ENCODE measurements around the gene BRD3OS.

BRD3OS gene

DNA sequence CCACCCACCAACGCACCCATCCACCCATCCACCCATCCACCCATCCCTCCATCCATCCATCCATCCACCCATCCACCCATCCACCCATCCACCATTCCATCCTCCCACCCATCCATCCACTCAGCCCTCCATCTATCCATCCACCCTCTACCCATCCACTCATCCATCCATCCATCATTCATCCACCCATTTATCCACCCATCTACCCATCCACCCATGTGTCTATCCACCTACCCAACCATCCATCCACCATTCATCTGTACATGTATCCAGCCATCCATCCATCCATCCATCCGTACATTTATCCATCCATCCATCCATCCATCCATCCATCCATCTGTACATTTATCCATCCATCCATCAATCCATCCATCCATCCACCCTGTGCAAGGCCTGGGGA, 22.0 kb upstream of the BRD3OS start:
- H3K27ac ChIP-seq, result no peak overlapping the region
- TF ChIP-seq ZFX (IDR thresholded peaks at IDR 0.05), result no peak
- TF ChIP-seq, protein P1, sequence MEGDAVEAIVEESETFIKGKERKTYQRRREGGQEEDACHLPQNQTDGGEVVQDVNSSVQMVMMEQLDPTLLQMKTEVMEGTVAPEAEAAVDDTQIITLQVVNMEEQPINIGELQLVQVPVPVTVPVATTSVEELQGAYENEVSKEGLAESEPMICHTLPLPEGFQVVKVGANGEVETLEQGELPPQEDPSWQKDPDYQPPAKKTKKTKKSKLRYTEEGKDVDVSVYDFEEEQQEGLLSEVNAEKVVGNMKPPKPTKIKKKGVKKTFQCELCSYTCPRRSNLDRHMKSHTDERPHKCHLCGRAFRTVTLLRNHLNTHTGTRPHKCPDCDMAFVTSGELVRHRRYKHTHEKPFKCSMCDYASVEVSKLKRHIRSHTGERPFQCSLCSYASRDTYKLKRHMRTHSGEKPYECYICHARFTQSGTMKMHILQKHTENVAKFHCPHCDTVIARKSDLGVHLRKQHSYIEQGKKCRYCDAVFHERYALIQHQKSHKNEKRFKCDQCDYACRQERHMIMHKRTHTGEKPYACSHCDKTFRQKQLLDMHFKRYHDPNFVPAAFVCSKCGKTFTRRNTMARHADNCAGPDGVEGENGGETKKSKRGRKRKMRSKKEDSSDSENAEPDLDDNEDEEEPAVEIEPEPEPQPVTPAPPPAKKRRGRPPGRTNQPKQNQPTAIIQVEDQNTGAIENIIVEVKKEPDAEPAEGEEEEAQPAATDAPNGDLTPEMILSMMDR (conservative IDR thresholded peaks at IDR 0.05), result no peak

GRCh38 chr9:134004131-134004873, 21.0 kb upstream of the BRD3OS start:
- TF ChIP-seq ZFX (IDR thresholded peaks at IDR 0.05), result no peak
- TF ChIP-seq, protein P1 (conservative IDR thresholded peaks at IDR 0.05), result no peak
- no peak overlapping the region for H3K27ac ChIP-seq

GRCh38 chr9:134004881-134005280, 20.4 kb upstream of the BRD3OS start:
- no peak overlapping the region for H3K27ac ChIP-seq
- TF ChIP-seq, protein P1 (conservative IDR thresholded peaks at IDR 0.05), result no peak
- no peak for TF ChIP-seq ZFX (IDR thresholded peaks at IDR 0.05)

DNA sequence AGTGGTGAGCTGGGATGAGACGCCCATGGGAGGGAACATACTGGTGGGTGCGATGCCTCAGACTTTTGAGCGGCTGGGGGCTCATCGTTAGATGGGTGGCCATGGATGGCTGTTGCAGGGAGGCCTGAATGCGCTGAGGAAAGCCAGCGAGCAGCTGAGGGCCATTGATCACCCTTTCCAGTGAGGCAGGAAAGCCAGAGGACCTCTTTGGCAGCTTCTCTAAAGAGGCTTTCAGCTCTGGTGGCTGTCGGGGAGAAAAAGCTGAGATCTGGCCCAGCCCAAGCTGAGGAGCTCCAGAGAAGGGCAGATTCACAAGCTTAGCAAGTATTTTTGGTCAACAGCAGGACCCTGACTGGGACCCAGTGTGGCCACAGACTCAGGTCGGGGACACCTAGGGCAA, 19.9 kb upstream of the BRD3OS start:
- no peak for TF ChIP-seq ZFX (IDR thresholded peaks at IDR 0.05)
- TF ChIP-seq, protein P1 (conservative IDR thresholded peaks at IDR 0.05), result no peak
- no peak overlapping the region for H3K27ac ChIP-seq

- H3K27ac ChIP-seq, result no peak overlapping the region
- TF ChIP-seq ZFX (IDR thresholded peaks at IDR 0.05), result no peak
- TF ChIP-seq, protein P1 (conservative IDR thresholded peaks at IDR 0.05), result no peak
These were observed 18.1 kb upstream of the BRD3OS start for GRCh38 chr9:134007150-134007549.

DNA sequence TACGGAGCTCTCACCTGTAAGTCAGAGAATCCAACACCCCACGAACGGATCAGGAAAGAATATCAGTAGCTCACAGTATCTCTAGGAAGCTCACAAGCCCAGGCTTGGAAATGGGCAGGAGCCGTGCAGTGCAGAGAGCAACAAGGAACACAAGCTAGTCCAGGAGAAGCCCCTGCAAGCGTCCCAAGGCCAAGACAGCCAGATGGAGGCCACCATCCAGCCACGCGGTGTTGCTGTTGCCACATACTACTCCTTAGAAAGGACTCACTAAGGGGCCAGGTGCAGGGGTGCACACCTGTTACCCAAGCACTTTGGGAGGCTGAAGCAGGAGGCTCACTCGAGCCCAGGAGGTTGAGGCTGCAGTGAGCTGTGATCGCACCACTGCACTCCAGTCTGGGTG, 17.7 kb upstream of the BRD3OS start:
- TF ChIP-seq, protein P1 (conservative IDR thresholded peaks at IDR 0.05), result no peak
- no peak for TF ChIP-seq ZFX (IDR thresholded peaks at IDR 0.05)
- no peak overlapping the region for H3K27ac ChIP-seq

DNA sequence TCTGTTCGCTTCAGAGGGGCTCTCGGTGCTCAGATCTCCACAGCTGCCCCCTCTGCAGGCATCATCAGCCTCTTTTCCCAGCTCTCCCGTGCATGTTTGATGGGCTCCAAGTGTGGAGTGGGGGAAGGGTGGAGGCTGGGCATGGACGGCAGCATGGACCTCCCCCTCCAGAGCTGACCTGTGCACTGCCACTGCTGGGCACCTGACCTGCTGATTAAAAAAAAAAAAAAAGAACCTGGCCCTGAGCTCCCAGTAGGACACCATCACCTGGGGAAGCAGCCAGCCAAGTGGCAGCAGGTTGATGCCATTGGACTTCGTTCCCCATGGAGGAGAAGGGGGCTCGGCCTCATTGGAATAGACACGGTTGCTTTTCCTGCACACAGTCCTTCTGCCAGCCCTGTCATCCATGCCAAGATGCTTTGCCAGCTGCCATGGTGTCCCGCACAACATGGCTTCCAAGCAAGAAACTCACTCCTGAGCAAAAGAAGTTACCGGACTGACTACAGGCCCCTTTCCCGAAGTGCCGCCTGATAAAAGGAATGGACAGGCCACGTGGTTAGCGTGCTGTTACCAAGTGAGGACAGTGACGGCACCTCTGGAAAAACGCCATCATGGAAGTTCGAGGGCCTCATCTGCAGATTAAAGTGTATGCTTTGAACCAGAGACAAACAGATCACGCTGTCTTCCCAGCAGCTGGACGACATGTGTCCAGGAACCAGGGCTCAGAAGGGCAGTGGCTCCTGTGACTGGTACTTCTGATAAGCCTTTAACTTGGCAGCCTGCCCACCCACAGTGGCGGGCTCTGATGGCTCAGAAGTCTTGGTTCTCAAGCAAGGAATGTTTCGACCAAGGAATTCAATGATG, 14.7 kb upstream of the BRD3OS start:
- TF ChIP-seq, protein P1 (conservative IDR thresholded peaks at IDR 0.05), result no peak
- TF ChIP-seq ZFX (IDR thresholded peaks at IDR 0.05), result no peak
- no peak overlapping the region for H3K27ac ChIP-seq
